ENCODE measurements around the gene CD276. TPM values are rescaled to one million over a fixed set of nuclear protein-coding genes. Genes with fewer than 3 reads are reported as not detected.
"Not testable (repeated sequence)": the region's sequence is repeated elsewhere in the genome, so short reads cannot be mapped to it uniquely, and the experiment has no call there.

CD276 gene
- total RNA-seq, 1 experiment from 2014 or later, result 70.6 TPM

DNA sequence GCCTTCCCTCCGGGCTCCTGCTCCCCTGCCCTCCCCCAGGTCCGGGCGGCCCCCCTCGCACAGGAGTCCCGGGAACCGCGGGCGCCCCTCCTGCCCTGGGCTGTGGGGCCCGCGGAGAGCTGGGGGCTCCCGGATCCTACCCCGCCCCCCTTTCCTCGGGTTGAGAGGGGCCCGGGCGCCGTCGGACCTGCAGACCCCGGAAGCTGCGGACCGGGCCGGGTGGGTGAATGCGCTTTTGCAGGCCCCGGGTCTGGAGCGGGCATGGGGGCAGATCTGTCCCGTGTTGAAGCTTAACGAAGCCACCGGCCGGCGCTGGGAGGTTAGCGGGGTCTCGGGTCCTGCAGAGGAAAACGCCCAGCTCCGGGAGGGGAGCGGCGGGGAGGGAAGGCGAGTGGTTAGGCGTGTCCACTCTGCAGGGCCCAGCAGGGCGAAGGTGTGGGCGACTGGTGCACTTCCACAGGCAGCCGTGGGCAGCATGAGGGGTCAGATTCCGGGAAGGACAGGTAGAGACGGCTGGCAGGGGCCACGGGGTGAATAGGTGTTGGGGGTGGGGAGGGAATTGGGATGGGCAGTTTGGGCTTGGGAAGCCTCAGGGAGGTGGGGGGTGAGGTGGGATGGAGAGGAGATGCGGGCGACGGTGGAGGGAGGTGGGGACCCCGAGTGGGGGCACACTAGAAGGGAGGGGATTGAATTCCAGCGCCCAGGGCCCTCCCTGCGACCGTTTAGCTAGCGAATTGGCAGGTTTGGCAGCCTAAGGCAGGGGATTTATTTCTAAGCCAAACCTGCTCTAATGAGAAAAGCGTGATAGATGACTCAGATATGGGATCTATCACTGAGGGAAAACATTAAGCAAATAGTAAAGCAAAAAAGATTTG is 635 bp downstream of the CD276 start:
- peak; percentile 32 for DNase-seq (ENCODE audit: low spot score)

DNA sequence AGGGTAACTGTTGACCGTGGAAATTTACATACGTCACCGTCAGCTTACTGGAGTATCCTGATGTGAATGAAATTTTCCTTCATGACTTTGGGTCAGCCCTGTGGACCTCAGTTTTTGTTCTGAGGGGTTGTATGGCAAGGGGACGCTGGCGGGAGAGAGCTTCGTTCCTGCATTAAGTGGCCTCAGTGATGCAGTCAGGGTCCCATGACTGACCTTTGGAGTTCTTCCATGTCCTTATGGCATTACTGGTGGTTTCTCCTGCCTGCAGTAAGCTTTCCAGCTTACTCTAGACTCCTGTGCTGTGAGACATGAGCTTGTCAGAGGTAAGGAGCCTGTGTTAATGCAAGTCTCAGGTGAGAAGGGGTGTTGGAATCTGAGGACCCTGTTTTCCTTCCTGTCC is 1.8 kb downstream of the CD276 start:
- DNase-seq (ENCODE audit: low spot score), result no peak

DNA sequence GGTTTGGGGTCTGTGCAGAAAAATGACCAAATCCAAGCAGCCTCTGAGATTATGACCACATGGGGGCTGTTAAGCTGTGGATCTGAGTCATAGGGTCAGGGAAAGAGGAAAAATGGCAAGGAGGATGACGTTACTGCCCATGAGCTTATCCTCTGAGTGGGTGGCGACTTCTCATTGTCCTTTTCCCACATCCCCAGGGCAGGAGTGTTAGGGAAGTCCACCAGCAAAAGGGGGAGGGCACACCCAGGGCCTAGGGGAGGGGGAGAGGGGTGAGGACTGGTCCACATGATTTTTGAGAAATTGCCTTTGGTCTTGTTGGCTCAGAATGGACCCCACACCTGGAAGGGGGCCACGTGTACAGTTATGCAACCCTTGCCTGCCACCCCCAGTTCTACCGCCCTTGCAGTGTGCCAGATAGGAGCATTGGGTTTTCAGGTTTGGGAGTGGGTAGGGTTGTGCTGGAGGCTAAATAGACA is 2.6 kb downstream of the CD276 start:
- DNase-seq (ENCODE audit: low spot score), result peak; percentile 7

DNA sequence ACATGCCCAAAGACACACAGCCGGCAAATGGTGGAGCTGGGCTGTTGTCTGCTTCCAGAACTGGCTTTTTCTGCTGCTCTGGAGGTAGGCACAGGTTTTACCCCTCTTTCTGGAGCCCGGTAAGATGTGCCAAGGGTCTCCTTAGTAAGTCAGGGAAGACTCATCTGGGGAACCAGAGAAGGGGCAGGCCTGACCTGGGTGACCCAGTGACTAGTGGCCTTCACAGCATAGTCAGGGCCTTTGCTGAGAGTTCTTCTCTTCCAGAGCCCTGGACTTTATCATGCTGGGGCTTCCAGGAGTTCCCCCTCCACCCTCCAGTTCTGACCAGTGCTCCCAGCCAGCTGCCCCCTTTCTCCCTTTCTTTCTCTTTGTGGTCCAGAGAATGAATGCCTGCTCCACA is 3.2 kb downstream of the CD276 start:
- no peak for DNase-seq (ENCODE audit: low spot score)

DNA sequence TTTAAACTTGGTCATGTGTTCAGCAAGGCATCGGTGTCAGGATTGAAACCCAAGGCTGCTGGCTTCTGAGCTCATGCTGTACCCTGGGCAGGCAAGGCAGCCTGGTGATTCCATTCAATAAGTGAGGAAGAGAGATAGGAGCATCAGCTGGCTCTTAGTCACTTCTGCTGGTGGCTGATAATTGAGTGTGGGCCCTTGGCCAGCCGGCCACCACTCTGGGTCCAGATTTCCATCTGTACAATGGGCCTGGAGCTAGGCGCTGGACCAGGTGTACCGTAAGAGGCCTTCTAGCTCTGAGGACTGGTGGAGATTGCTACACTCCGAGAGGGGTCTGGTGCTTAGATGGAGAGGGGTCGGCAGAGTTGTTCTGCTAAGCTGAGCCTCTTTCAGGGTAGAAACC is 4.3 kb downstream of the CD276 start:
- DNase-seq (ENCODE audit: low spot score), result no peak

DNA sequence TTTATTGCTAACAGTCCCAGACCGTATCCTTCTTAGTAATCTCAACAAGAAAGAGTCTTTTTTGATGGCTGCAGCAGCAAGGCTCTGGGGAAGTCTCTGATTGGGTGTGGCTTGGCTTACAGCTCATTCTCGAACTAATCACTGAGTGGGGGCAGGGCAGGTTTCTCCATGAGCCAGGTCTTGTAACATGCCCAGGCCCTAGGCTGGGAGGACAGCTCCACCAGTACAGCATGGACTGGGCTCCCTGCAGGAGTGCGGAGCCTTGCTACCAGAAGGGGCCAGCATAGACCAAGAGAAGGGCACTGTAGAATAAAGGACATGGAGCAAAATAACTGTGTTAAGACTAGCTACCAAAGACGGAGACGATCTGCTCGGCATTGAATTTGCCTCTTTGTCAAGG is 7.2 kb downstream of the CD276 start:
- DNase-seq (ENCODE audit: low spot score), result peak; percentile 23

DNA sequence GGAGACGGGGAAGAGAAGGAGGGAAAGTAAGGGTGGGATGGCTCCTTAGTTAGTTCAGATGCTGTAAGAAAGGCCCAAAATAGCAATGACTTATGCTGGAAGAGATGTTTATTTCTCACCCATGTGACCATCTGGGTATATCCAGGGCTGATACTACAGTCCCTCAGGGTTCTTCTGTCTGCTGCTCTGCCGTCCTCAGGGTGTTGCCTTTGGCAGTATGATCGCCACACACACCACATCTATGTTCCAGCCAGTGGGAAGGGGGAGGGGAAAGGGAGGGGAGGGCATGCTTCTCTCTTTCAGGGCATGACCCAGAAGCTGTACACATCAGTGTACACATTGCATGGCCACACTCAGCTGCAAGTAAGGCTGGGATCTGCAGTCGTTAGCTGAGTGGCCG is 10.2 kb downstream of the CD276 start:
- DNase-seq (ENCODE audit: low spot score), result no peak

DNA sequence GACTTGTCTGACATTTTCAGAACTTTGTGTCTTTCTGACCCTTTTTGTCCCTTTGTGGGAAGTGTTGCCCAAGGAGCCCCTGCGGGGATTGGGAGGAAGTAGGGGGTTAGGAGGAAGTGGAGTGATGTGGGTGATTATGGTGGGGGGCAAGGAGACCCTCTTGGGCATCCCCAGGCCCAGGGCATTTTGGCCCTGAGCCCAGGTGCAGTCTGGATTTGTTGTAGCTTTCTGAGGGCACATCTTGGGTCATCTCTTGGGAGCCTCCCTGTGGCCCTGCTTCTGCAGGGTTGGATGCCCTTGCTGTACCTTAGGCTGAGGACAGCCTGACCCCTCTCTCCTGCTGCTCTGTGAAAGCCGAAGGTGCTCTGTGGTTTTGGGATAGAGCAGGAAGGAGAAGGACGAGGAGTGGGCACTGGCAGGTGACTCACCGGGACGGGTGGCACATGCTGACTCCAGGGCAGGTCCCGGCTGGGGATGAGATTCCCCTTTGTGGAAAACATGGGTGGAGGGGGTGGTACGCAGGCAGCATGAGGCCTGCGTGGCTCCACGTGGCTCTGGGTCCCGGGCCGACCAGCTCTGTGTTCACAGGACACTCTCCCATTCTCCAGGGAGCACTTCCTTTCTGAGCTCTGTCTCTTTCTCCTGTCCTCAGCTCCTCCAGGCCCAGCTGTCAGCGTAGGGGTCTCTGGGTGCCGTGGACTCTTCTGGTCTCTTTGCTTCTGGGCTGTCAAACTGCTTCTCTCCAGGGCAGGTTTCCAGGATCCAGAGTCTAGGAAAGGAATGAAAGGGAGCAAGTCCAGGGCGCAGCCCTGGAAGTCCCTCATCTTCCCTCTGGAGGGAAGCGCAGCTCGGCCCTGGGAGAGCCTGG is 11.8 kb downstream of the CD276 start:
- DNase-seq (ENCODE audit: low spot score), result no peak

DNA sequence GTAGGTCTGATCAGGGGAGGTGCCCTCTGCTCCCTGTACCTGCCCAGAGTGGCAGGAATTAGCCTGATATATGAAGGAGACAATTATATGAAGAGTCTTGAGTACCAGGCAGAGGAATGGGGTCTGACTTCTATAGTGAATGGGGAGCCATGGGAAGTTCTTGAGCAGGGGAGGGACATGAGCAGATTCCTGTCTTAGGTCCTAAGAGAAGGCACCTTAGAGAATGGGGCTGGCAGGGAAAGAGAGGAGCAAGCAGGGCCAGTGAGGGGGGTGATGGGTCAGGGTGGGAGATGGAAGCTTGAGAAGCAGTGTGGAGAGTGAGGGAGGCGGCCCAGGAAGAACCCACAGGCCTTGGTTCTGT is 12.4 kb downstream of the CD276 start:
- no peak for DNase-seq (ENCODE audit: low spot score)

DNA sequence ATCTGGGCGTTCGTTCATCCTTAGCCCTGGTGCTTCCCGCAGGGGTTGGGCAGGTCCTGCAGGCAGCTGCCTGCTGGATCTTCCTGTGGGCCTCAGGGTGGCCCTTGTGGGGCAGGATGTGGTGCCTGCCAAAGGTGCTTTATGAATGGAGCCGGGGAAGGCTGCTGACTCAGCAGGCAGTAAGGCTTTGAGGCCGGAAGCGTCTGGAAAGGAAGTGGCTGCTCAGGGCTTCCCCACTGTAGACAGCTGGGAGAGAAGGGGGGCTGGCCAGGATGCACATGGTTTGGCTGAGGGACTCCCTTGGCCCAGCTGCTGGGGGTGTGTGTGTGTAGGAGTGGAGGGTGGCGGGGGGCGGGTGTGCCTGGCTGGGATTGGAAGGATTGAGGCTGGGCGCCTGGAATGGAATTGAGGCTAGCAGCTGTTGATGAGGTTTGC is 12.9 kb downstream of the CD276 start:
- DNase-seq (ENCODE audit: low spot score), result no peak

DNA sequence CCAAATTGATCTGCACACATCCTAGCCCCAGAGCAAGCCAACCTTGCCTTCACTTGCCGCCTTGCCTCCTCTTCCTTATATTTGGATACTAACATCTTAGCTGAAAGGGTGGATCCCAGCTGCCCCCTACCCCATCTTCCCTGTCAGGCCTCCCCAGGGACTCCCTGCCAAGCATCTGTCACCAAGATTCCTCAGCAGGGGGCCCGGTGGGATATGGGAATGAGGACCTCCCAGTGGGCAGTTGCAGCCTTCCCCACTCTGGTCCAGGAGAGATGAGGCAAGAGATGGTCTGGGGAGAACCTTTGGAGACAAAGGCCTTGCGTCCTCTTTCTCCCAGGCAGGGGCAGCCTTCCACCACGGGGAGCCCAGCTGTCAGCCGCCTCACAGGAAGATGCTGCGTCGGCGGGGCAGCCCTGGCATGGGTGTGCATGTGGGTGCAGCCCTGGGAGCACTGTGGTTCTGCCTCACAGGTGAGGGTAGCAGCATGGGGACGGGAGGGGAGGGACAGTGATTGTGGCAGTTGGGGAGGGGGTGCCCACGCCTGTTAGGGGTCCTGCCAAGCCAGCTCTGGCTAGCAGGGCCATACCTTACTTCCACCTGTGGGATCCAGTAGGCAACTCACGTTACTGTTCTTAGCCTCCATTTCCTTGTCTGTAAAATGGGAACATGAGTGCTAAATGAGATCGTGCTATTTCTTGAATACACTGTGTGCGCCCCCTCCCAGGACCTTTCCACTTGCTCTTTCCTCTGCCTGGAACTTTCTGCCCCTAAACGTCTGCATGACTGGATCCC is 15.3 kb downstream of the CD276 start:
- DNase-seq (ENCODE audit: low spot score), result no peak

DNA sequence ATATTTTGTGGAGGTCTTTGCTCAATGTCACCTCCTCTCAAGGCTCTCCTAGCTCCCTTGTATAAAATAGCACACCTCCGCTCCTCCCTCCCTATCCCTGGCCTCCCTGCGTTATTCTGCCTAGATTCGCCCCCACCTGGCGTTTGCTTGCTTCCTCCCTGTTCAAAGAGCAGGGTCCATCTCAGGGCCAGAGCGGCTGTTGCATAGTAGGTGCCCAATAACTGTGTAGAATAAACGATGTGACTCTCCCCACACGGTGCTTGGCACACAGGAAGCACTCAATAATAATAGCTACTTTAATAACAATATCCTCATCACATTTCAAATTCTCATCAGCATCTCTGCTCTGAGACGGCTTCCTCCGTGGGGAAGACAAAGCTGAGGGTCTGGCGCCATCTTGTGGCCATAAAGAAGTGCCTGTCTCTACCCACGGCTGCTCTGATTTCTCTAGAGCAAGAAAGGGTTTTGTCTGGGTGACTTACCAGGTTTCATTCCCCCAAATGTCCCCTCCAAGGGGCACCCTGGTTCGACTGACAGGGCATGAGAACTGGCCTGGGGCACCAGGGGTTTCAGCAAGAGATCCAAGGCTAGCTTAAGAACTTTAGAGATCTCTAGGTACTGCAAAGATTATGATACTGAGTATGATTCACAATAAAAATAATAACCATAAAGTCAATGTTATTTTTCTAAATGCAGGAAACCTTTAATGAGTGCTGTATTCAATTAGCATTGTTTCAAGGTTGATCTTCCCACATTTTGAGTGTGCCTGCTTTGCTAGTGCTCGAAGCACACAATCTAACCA is 16.1 kb downstream of the CD276 start:
- peak; percentile 92 for DNase-seq (ENCODE audit: low spot score)

DNA sequence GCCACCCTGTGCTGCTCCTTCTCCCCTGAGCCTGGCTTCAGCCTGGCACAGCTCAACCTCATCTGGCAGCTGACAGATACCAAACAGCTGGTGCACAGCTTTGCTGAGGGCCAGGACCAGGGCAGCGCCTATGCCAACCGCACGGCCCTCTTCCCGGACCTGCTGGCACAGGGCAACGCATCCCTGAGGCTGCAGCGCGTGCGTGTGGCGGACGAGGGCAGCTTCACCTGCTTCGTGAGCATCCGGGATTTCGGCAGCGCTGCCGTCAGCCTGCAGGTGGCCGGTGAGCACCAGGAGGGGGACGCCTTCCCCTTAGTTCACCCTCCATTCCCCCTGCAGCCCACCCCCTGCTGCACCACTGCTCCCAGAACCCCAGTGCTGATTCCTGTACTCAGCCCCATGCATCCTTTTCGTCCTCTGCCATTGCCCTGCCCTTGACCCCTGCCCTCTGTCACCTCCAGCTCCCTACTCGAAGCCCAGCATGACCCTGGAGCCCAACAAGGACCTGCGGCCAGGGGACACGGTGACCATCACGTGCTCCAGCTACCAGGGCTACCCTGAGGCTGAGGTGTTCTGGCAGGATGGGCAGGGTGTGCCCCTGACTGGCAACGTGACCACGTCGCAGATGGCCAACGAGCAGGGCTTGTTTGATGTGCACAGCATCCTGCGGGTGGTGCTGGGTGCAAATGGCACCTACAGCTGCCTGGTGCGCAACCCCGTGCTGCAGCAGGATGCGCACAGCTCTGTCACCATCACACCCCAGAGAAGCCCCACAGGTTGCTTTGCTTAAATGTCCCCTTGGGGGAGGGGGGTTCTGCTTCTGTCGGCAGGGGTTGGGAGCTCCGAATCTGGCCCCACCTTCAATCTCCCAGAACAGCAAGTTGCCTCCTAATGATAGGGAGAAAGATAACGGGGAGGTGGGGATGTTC is 18.4 kb downstream of the CD276 start:
- DNase-seq (ENCODE audit: low spot score), result not testable (repeated sequence)

DNA sequence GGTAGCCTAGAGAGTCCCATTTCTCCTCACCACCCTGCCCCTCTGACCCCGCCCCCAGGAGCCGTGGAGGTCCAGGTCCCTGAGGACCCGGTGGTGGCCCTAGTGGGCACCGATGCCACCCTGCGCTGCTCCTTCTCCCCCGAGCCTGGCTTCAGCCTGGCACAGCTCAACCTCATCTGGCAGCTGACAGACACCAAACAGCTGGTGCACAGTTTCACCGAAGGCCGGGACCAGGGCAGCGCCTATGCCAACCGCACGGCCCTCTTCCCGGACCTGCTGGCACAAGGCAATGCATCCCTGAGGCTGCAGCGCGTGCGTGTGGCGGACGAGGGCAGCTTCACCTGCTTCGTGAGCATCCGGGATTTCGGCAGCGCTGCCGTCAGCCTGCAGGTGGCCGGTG is 19.4 kb downstream of the CD276 start:
- DNase-seq (ENCODE audit: low spot score), result not testable (repeated sequence)

DNA sequence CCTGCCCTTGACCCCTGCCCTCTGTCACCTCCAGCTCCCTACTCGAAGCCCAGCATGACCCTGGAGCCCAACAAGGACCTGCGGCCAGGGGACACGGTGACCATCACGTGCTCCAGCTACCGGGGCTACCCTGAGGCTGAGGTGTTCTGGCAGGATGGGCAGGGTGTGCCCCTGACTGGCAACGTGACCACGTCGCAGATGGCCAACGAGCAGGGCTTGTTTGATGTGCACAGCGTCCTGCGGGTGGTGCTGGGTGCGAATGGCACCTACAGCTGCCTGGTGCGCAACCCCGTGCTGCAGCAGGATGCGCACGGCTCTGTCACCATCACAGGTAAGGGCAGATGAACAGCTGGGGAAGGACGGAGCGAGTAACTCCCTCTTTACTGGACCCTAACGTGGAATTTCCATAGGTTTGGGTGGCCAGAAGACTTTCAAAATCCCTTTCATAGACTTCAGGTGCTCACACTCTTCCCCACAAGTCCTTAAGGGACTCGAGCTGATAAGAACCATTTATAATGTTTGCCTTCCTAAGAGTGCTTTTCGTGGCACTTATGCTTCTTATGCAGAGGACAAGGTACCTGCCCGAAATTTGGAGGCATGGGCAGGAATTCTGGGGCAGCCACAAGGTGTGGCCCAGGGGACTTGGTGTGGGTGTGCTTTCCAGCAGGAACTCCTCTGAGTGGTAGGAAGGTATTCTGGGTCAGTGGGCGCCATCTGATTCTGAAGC is 20.1 kb downstream of the CD276 start:
- DNase-seq (ENCODE audit: low spot score), result not testable (repeated sequence)

DNA sequence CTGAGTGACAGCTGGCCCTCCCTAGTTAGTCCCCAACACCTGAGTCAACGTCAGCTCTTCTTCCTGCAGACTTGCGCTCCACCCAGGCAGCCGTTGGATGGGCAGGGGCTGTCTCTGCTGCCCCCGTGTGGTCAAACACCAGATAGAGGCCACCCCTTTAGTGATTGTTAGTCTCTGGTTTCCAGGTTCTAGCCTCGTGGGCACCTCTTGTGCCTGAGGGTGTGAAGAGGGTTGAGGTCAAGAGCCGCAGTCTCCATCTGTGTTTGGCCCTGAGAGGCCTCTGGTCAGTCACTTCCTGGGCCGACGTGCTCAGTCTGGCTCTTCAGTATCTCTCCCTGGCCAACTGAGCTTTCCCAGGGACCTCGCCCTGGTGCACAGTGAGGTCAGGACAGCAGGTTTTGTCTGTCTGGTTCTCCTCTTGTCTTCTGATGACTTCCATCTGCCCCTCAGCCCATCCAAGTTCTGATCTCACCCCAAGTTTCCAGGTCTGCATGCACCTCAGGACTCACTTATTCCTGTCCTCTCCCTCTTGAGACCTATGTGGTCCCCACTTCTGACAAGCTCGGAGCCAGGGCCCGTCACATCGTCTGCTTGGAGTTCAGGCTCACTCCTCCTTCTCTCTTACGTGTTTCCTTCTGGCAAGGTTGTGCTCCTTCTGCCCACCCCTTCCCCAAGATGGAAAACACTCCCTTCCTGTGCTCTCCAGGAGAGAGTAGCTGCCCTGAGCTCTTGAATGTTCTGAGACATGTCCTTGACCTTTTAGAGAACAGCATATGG is 20.9 kb downstream of the CD276 start:
- DNase-seq (ENCODE audit: low spot score), result peak; percentile 88

DNA sequence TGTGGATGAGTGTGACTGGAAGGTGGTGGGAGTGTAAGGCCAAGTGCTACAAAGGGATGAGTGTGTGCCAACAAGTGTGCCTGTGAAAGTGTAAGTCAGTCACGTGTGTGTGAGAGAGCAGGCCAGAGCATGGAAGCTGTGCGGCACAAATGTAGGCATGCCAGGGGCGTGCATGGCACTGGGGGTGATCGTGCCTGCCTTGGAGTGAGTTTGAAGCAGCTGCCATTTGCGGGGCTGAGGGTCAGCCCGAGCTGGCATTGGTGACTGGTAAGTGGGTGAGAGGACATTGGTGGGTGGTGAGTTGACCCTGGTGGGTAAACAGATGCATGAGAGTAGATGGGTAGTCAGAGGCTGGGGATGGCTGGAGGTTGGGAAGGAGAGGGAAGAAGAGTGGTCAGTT is 24.5 kb downstream of the CD276 start:
- DNase-seq (ENCODE audit: low spot score), result no peak

DNA sequence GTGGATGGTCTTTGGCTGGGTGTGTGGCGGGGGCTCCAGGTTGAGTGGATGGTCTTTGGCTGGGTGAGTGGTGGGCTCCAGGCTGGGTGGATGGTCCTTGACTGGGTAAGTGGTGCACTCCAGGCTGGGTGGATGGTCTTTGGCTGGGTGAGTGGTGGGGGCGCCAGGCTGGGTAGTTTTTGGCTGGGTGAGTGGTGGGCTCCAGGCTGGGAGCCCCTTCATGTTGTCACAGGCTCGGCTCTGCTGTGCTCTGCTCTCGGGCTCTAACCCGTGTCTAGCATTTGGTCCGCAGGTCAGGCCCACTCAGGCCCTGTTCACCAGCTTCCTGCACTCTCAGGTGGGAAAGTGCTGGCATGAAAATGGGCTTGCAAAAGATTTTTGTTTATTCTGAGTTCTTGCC is 25.1 kb downstream of the CD276 start:
- DNase-seq (ENCODE audit: low spot score), result no peak
